K562 (cell line): ENCODE data around the gene EVL. TPM values are rescaled to one million over a fixed set of nuclear protein-coding genes. Genes with fewer than 3 reads are reported as not detected.

Experiments used
- ATAC-seq: fragments of 200-7000 bp; cut with Tn5 transposase; 3 replicates; pipeline ENCODE4 v1.9.1; 2020; ENCODE audit warnings: moderate library complexity
- BruUV-seq: library from RNA; stranded (reverse); fragments of 400-500 nt; replicated peaks from 2 replicates; lab custom pipeline; 2021; lab: Mats Ljungman, UMichigan
- CTCF ChIA-PET: fragments of 300-600 bp; formaldehyde crosslinking; extraction: SDS; loops from one replicate; lab custom pipeline; 2021; ENCODE audit warnings: low intra/inter-chr PET ratio; lab: Yijun Ruan, JAX
- POLR2A ChIA-PET: fragments of 300-600, 350-650 bp; sonication (Branson Sonifier 250); formaldehyde crosslinking; extraction: SDS; loops from one replicate; lab custom pipeline; 2021; ENCODE audit warnings: antibody characterized with exemption, inconsistent platforms; lab: Yijun Ruan, JAX
- DNase-seq, 4 experiments: peaks; one replicate each; pipeline versions ENCODE4 v3.0.0 to v3.0.0-alpha.2; 2011 to 2018; ENCODE audit warnings: low spot score in 3 of 4, mixed read lengths in 3 of 4; ENCODE audit errors: extremely low read depth in 1 of 4
- FAIRE-seq: peaks from 2 replicates; lab custom pipeline; 2011; peaks lifted over from hg19 to GRCh38; lab: Jason Lieb, UNC
- H2AFZ ChIP-seq: 2 replicates; pipeline ENCODE4 v1.6.0; 2011; ENCODE audit warnings: low read depth, low read length, control low read depth, inconsistent platforms
- H3K27ac ChIP-seq: fragments of 200-600 bp; 3 replicates; pipeline ENCODE4 v1.8.0; 2011; ENCODE audit warnings: low read depth, mild to moderate bottlenecking, control low read depth, inconsistent platforms, low read length, moderate library complexity, mixed read lengths; ENCODE audit errors: extremely low read depth
- H3K27me3 ChIP-seq, 2 experiments: fragments of 300-600 bp in 1 of 2; 2 replicates in 1 of 2; 3 replicates in 1 of 2; pipeline versions ENCODE4 v1.6.0 to v1.8.0; 2011; ENCODE audit warnings: inconsistent platforms in 2 of 2, low read length in 2 of 2, mild to moderate bottlenecking in 1 of 2, mixed read lengths in 1 of 2, moderate library complexity in 1 of 2; ENCODE audit not compliant: control insufficient read depth in 2 of 2, insufficient read depth in 2 of 2
- H3K36me3 ChIP-seq: fragments of 300-600 bp; 3 replicates; pipeline ENCODE4 v1.8.0; 2011; ENCODE audit warnings: mild to moderate bottlenecking, low read length, inconsistent platforms; ENCODE audit not compliant: control insufficient read depth, insufficient read depth
- H3K4me1 ChIP-seq, 2 experiments: fragments of 200-600 bp in 1 of 2; replicated peaks in 1 of 2; 2 replicates in 1 of 2; 3 replicates in 1 of 2; pipeline versions ENCODE4 v1.5.1 to v1.8.0; 2011; ENCODE audit warnings: inconsistent platforms in 2 of 2, low read length in 2 of 2, mild to moderate bottlenecking in 1 of 2, mixed read lengths in 1 of 2, moderate library complexity in 1 of 2; ENCODE audit not compliant: control insufficient read depth in 2 of 2, insufficient read depth in 2 of 2
- H3K4me2 ChIP-seq: 2 replicates; pipeline ENCODE4 v1.6.1; 2011; ENCODE audit warnings: low read length, control low read depth, inconsistent platforms, mixed read lengths; ENCODE audit not compliant: insufficient read depth
- H3K4me3 ChIP-seq: fragments of 200-600 bp; sonication (generic), shearing (Covaris generic); 2 replicates; pipeline ENCODE4 v1.5.1; 2016; ENCODE audit warnings: control low read depth, inconsistent platforms
- H3K79me2 ChIP-seq: fragments of 200-600 bp; 3 replicates; pipeline ENCODE4 v1.8.0; 2011; ENCODE audit warnings: low read length, inconsistent platforms; ENCODE audit not compliant: control insufficient read depth, insufficient read depth
- H3K9ac ChIP-seq, 2 experiments: 2 replicates each; pipeline versions ENCODE4 v1.6.0 to v1.6.1; 2011; ENCODE audit warnings: low read depth in 2 of 2, low read length in 2 of 2, control low read depth in 1 of 2, inconsistent platforms in 1 of 2, mild to moderate bottlenecking in 1 of 2, mixed read lengths in 1 of 2; ENCODE audit not compliant: insufficient read depth in 1 of 2
- H3K9me1 ChIP-seq: one replicate; pipeline ENCODE4 v1.6.0; 2011; ENCODE audit warnings: inconsistent platforms, mild to moderate bottlenecking, low read length, moderate library complexity; ENCODE audit not compliant: control insufficient read depth, insufficient read depth
- H3K9me3 ChIP-seq: replicated peaks from 2 replicates; pipeline ENCODE4 v1.5.1; 2011; ENCODE audit warnings: low read depth, low read length, inconsistent platforms; ENCODE audit not compliant: control insufficient read depth, insufficient read depth
- H4K20me1 ChIP-seq: replicated peaks from 2 replicates; pipeline ENCODE4 v1.6.1; 2011; ENCODE audit warnings: low read length, inconsistent platforms, mixed read lengths; ENCODE audit not compliant: control insufficient read depth, insufficient read depth
- EGR1 ChIP-seq: fragments of 450-650 bp; conservative IDR thresholded peaks from 2 replicates; pipeline ENCODE4 v1.6.1; 2017; ENCODE audit warnings: mild to moderate bottlenecking
- KLF1 ChIP-seq: fragments of 450-650 bp; IDR thresholded peaks from 2 replicates; pipeline ENCODE4 v1.6.1; 2016; ENCODE audit warnings: missing genetic modification characterization, missing compliant biosample characterization
- RAD21 ChIP-seq, 2 experiments: fragments of 250-450 bp in 1 of 2; fragments of 450-650 bp in 1 of 2; sonication (Bioruptor Pico) in 1 of 2; formaldehyde crosslinking in 1 of 2; IDR thresholded peaks in 1 of 2; conservative IDR thresholded peaks in 1 of 2; 2 replicates each; pipeline versions ENCODE4 v1.4.0 to v1.8.0; 2020 to 2022; ENCODE audit warnings: mild to moderate bottlenecking in 2 of 2, moderate library complexity in 1 of 2
- ZNF175 ChIP-seq: fragments of 200-800 bp; sonication (Bioruptor generic); IDR thresholded peaks from 2 replicates; pipeline ENCODE4 v1.6.1; 2016; ENCODE audit warnings: low read depth, mild to moderate bottlenecking, missing genetic modification characterization, missing compliant biosample characterization
- ZNF445 ChIP-seq: fragments of 250-450 bp; sonication (Bioruptor Pico); IDR thresholded peaks from 2 replicates; pipeline ENCODE4 v1.4.0; 2020; ENCODE audit warnings: low read depth, mild to moderate bottlenecking, moderate library complexity
- WGBS: fragments of 100-300 bp; shearing (Covaris generic); methylation state at CpG from one replicate; pipeline ENCODE4 v1.1.6; 2016; ENCODE audit warnings: low coverage, mixed read lengths; ENCODE audit not compliant: insufficient coverage; ENCODE audit errors: missing lambda C conversion rate; 5-methylcytosine and 5-hydroxymethylcytosine counted together
- in situ Hi-C: fragments of 300-500 bp; cut with MboI; formaldehyde crosslinking; loops from 4 replicates; pipeline ENCODE4 v1.15.0; 2018; ENCODE audit warnings: inconsistent platforms, mixed read lengths
- intact Hi-C: fragments of 100-400 bp; cut with micrococcal nuclease; formaldehyde crosslinking; loops from 2 replicates; pipeline ENCODE4 v1.14.2; 2022
- polyA plus RNA-seq, 8 experiments: library from polyadenylated mRNA; depleted of rRNA in 4 of 8; stranded (reverse) in 5 of 8; unstranded in 3 of 8; fragments of >200 nt; fragmentation: Nextera tagmentation in 2 of 8; fragmentation: Illumina TruSeq in 1 of 8; extraction: Ambion mirVana in 2 of 8; extraction: Trizol in 1 of 8; gene quantifications; 2 replicates each; pipeline versions ENCODE4 v1.2.1 to v1.2.3, GENCODE V29; 2011 to 2014; ENCODE audit warnings: inconsistent platforms in 1 of 8, missing spikeins in 1 of 8
- total RNA-seq, 7 experiments: library from RNA; depleted of rRNA in 6 of 7; stranded (reverse); fragments of >200 nt in 6 of 7; fragmentation: Illumina TruSeq in 2 of 7; extraction: Trizol in 2 of 7; gene quantifications; 2 replicates each; pipeline versions ENCODE4 v1.2.1 to v1.2.3, GENCODE V29; 2011 to 2021; ENCODE audit warnings: low replicate concordance in 1 of 7
- TF ChIP-seq, protein P1 (sequence below): fragments of 450-650 bp; formaldehyde crosslinking; IDR thresholded peaks from 2 replicates; pipeline ENCODE4 v1.4.0; 2020; ENCODE audit warnings: mild to moderate bottlenecking, moderate library complexity
- TF ChIP-seq, protein P2 (sequence below): fragments of 450-650 bp; IDR thresholded peaks from 2 replicates; pipeline ENCODE4 v1.6.1; 2016; ENCODE audit warnings: mild to moderate bottlenecking, moderate library complexity

Gene EVL
- total and polyA plus RNA-seq, 9 of the 15 experiments (the other 6 are each of a cell fraction or from before 2014, with no cell fraction given), result 2.9 to 43.4 (median 23.9) TPM

DNA sequence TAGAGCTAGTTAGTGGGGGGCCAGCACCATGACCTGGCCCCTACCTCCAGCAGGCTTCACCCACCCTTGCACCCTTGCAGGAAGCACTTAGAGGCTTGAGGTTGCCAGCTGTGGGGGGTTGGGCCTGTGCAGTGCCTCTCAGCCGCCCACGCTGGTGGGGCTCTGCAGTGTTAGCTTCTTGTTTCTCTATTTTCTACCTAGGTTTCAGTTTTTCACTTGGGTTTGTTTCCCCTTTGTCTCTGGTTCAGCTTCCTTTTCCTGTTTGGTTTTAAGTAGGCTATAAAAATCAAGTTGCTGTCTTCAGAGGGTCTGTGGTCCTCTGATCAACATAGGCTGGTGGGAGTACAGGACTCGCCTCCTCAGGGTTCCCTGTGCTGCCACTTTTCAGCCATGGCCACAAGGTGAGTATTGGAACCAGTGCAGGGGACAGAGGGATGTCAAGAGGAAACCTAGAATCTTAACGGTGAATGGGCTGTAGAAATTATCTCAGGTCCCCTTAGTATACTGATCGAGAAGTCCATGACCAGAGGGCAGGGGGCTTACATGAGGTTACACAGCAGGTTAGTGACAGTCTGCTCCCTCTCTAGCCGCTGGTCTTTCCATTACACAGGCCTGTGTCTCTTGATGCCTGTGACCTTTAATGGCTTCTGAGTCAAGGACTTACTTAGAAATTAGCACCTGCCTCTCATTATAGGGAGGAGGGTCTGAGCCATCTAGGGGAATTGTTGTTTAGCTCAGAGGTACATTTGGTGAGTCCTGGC is at the start of gene EVL (continued):
- TF ChIP-seq ZNF175 (CRISPR knock-in tag) (0 out of 2 replicates have a peak, but pooled peaks have one; percentile 12), EGR1 (peak; percentile 89), ZNF445 (CRISPR knock-in tag) (no peak)
- TF ChIP-seq, protein P1, sequence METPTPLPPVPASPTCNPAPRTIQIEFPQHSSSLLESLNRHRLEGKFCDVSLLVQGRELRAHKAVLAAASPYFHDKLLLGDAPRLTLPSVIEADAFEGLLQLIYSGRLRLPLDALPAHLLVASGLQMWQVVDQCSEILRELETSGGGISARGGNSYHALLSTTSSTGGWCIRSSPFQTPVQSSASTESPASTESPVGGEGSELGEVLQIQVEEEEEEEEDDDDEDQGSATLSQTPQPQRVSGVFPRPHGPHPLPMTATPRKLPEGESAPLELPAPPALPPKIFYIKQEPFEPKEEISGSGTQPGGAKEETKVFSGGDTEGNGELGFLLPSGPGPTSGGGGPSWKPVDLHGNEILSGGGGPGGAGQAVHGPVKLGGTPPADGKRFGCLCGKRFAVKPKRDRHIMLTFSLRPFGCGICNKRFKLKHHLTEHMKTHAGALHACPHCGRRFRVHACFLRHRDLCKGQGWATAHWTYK (CRISPR knock-in tag), result no peak

DNA sequence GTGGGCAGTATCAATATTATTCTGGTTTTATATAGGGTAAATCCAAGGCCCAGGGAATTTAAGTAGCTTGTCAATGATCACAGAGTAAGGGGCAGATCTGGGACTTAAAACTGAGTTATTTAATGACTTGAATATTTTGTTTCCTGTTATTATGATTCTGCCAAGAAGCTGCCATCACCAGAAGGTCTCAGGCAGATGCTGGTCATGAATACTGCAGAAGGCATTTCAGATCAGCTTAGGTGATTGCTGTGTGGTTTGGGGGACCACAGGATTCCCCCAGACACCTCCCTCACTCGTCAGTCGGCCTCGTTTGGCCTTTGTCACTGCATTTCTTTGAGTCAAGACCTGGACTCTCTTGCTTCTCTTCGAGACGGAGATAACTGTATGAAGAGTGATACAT is 47.7 kb upstream of the EVL start:
- no TSS peak for BruUV-seq
- CTCF ChIA-PET, result no interaction called here
- Histone ChIP-seq H3K79me2 (peaks cover 32% of the 10 kb centered on the region), H3K4me1 (peaks cover 15 to 43% of the 10 kb centered on the region in 2 experiments; a peak in 4 of 5 replicates), H3K27me3 (no peaks in the 10 kb centered on the region), H4K20me1 (peaks cover 9% of the 10 kb centered on the region; the same call in 1 of the 2 replicates), H3K27ac (no peak overlapping the region), H3K4me2 (no peak overlapping the region), H2AFZ (no peak overlapping the region), H3K9me3 (no peaks in the 10 kb centered on the region), H3K36me3 (no peaks in the 10 kb centered on the region), H3K4me3 (no peak overlapping the region), H3K9ac (no peak overlapping the region), H3K9me1 (no peaks in the 10 kb centered on the region)
- FAIRE-seq (no peak), ATAC-seq (no peak), DNase-seq (no peak)
- WGBS, result 24% methylated on average over 5 of the region's 5 CpGs
- intact Hi-C loops (no loop called here), in situ Hi-C loops (no loop called here)
- POLR2A ChIA-PET, result no interaction called here
- TF ChIP-seq, protein P2, sequence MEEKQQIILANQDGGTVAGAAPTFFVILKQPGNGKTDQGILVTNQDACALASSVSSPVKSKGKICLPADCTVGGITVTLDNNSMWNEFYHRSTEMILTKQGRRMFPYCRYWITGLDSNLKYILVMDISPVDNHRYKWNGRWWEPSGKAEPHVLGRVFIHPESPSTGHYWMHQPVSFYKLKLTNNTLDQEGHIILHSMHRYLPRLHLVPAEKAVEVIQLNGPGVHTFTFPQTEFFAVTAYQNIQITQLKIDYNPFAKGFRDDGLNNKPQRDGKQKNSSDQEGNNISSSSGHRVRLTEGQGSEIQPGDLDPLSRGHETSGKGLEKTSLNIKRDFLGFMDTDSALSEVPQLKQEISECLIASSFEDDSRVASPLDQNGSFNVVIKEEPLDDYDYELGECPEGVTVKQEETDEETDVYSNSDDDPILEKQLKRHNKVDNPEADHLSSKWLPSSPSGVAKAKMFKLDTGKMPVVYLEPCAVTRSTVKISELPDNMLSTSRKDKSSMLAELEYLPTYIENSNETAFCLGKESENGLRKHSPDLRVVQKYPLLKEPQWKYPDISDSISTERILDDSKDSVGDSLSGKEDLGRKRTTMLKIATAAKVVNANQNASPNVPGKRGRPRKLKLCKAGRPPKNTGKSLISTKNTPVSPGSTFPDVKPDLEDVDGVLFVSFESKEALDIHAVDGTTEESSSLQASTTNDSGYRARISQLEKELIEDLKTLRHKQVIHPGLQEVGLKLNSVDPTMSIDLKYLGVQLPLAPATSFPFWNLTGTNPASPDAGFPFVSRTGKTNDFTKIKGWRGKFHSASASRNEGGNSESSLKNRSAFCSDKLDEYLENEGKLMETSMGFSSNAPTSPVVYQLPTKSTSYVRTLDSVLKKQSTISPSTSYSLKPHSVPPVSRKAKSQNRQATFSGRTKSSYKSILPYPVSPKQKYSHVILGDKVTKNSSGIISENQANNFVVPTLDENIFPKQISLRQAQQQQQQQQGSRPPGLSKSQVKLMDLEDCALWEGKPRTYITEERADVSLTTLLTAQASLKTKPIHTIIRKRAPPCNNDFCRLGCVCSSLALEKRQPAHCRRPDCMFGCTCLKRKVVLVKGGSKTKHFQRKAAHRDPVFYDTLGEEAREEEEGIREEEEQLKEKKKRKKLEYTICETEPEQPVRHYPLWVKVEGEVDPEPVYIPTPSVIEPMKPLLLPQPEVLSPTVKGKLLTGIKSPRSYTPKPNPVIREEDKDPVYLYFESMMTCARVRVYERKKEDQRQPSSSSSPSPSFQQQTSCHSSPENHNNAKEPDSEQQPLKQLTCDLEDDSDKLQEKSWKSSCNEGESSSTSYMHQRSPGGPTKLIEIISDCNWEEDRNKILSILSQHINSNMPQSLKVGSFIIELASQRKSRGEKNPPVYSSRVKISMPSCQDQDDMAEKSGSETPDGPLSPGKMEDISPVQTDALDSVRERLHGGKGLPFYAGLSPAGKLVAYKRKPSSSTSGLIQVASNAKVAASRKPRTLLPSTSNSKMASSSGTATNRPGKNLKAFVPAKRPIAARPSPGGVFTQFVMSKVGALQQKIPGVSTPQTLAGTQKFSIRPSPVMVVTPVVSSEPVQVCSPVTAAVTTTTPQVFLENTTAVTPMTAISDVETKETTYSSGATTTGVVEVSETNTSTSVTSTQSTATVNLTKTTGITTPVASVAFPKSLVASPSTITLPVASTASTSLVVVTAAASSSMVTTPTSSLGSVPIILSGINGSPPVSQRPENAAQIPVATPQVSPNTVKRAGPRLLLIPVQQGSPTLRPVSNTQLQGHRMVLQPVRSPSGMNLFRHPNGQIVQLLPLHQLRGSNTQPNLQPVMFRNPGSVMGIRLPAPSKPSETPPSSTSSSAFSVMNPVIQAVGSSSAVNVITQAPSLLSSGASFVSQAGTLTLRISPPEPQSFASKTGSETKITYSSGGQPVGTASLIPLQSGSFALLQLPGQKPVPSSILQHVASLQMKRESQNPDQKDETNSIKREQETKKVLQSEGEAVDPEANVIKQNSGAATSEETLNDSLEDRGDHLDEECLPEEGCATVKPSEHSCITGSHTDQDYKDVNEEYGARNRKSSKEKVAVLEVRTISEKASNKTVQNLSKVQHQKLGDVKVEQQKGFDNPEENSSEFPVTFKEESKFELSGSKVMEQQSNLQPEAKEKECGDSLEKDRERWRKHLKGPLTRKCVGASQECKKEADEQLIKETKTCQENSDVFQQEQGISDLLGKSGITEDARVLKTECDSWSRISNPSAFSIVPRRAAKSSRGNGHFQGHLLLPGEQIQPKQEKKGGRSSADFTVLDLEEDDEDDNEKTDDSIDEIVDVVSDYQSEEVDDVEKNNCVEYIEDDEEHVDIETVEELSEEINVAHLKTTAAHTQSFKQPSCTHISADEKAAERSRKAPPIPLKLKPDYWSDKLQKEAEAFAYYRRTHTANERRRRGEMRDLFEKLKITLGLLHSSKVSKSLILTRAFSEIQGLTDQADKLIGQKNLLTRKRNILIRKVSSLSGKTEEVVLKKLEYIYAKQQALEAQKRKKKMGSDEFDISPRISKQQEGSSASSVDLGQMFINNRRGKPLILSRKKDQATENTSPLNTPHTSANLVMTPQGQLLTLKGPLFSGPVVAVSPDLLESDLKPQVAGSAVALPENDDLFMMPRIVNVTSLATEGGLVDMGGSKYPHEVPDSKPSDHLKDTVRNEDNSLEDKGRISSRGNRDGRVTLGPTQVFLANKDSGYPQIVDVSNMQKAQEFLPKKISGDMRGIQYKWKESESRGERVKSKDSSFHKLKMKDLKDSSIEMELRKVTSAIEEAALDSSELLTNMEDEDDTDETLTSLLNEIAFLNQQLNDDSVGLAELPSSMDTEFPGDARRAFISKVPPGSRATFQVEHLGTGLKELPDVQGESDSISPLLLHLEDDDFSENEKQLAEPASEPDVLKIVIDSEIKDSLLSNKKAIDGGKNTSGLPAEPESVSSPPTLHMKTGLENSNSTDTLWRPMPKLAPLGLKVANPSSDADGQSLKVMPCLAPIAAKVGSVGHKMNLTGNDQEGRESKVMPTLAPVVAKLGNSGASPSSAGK, result no peak
- TF ChIP-seq RAD21 (CRISPR knock-in tag; conservative IDR thresholded peaks at IDR 0.05 in 1 of 2, IDR thresholded peaks at IDR 0.05 in 1 of 2) (no peak), KLF1 (no peak)
